ENCODE data around the gene TRIM62. TPM values are rescaled to one million over a fixed set of nuclear protein-coding genes. Genes with fewer than 3 reads are reported as not detected.

Gene TRIM62
- total RNA-seq, 1 experiment from 2014 or later = 6.9 TPM

GRCh38 chr1:33190701-33191100 lies 8.9 kb upstream of the TRIM62 start:
- Mint-ChIP-seq H3K27ac (no peak overlapping the region; a peak in 1 of 7 replicates), H3K36me3 (ENCODE audit: insufficient read depth in 1 of 3, low read depth in 3 of 3) (no peaks in the 10 kb centered on the region), H3K4me3 (no peak overlapping the region), H3K4me1 (no peaks in the 10 kb centered on the region), H3K9me3 (no peaks in the 10 kb centered on the region), H3K27me3 (ENCODE audit: low read depth) (peaks cover 36% of the 10 kb centered on the region)
- Histone ChIP-seq H2AK5ac (ENCODE audit: insufficient read length, low read length) (no peak overlapping the region), H3K18ac (ENCODE audit: insufficient read length, low read depth, low read length) (no peak overlapping the region), H3K27me3 (ENCODE audit: insufficient read depth, low read length) (no peaks in the 10 kb centered on the region), H2BK15ac (ENCODE audit: low read depth, low read length) (no peak overlapping the region), H2BK120ac (ENCODE audit: low read depth, low read length, poor library complexity, severe bottlenecking) (no peak overlapping the region), H3K79me2 (ENCODE audit: insufficient read depth, low read length) (no peaks in the 10 kb centered on the region), H2AFZ (ENCODE audit: low read length) (no peak overlapping the region), H3K23me2 (ENCODE audit: insufficient read length, low read depth, low read length, poor library complexity, severe bottlenecking) (no peaks in the 10 kb centered on the region), H3K4me2 (ENCODE audit: insufficient read depth, insufficient read length, low read length) (no peak overlapping the region), H3K9me3 (ENCODE audit: control insufficient read depth, low read depth, low read length) (no peaks in the 10 kb centered on the region), H3K4ac (ENCODE audit: low read depth, low read length) (no peak overlapping the region), H4K5ac (ENCODE audit: insufficient read length, low read depth, low read length) (no peak overlapping the region), H3K56ac (ENCODE audit: insufficient read length, low read depth, low read length) (no peak overlapping the region), H3K14ac (ENCODE audit: insufficient read depth, low read length) (no peak overlapping the region), H3K9ac (ENCODE audit: extremely low read depth, insufficient read length, low read length) (no peak overlapping the region), H3K79me1 (ENCODE audit: insufficient read depth, low read depth, low read length, poor library complexity, severe bottlenecking) (no peaks in the 10 kb centered on the region), H4K20me1 (ENCODE audit: control insufficient read depth, insufficient read depth, insufficient read length) (no peaks in the 10 kb centered on the region), H2BK20ac (ENCODE audit: low read depth, low read length, poor library complexity, severe bottlenecking) (no peak overlapping the region), H2BK5ac (ENCODE audit: insufficient read length, low read length) (no peak overlapping the region), H3K27ac (ENCODE audit: insufficient read length, low read depth, low read length) (no peak overlapping the region), H3T11ph (ENCODE audit: low read length) (no peak overlapping the region), H4K91ac (ENCODE audit: insufficient read length, low read depth, low read length) (no peak overlapping the region), H2BK12ac (ENCODE audit: insufficient read length, low read depth, low read length) (no peak overlapping the region), H3K23ac (ENCODE audit: insufficient read length, low read depth, low read length) (no peak overlapping the region), H3K4me1 (ENCODE audit: insufficient read depth, low read length) (no peaks in the 10 kb centered on the region), H4K8ac (replicated peaks; ENCODE audit: insufficient read length, low read depth, low read length) (no peak overlapping the region)
- no peak for TF ChIP-seq CTCF (conservative IDR thresholded peaks at IDR 0.05)
- DNase-seq = no peak
- WGBS (ENCODE audit: extremely low coverage, insufficient read length, low lambda C conversion rate) = no CpG with 5 or more reads among the region's 2 CpGs

Data from H9 (cell line).